IMR-90 (cell line): Measurements from ENCODE around the gene CDCA4. TPM values are rescaled to one million over a fixed set of nuclear protein-coding genes. Genes with fewer than 3 reads are reported as not detected.

ENCODE experiments used
- ATAC-seq: fragments of 200-7000 bp; cut with Tn5 transposase; 2 replicates; pipeline ENCODE4 v1.9.1; 2020; ENCODE audit warnings: low read depth, mild to moderate bottlenecking, moderate library complexity
- BruUV-seq: library from RNA; stranded (reverse); fragments of 400-500 nt; replicated peaks from 2 replicates; lab custom pipeline; 2021; lab: Mats Ljungman, UMichigan
- CTCF ChIA-PET: fragments of 300-600 bp; formaldehyde crosslinking; extraction: SDS; loops from one replicate; lab custom pipeline; 2021; ENCODE audit warnings: antibody characterized with exemption; lab: Yijun Ruan, JAX
- POLR2A ChIA-PET: fragments of 300-600 bp; sonication (Branson Sonifier 250); formaldehyde crosslinking; loops from one replicate; lab custom pipeline; 2022; ENCODE audit warnings: antibody characterized with exemption; ENCODE audit not compliant: unreplicated experiment; lab: Charles Lee
- DNase-seq: peaks from one replicate; pipeline ENCODE4 v3.0.0; 2013
- H2AFZ ChIP-seq: replicated peaks from 2 replicates; pipeline ENCODE3; 2013; ENCODE audit warnings: low read length, mild to moderate bottlenecking; ENCODE audit not compliant: poor library complexity
- H2AK5ac ChIP-seq: 2 replicates; pipeline ENCODE4 v1.6.1; 2013; ENCODE audit warnings: low read depth, low read length, inconsistent platforms
- H2AK9ac ChIP-seq: replicated peaks from 2 replicates; pipeline ENCODE3; 2013; ENCODE audit warnings: mild to moderate bottlenecking, low read depth, low read length, moderate library complexity; ENCODE audit not compliant: poor library complexity
- H2BK120ac ChIP-seq: 2 replicates; pipeline ENCODE4 v1.6.1; 2013; ENCODE audit warnings: low read depth, low read length, inconsistent platforms
- H2BK15ac ChIP-seq: 3 replicates; pipeline ENCODE4 v1.6.1; 2013; ENCODE audit warnings: low read depth, low read length, inconsistent platforms
- H2BK20ac ChIP-seq: 2 replicates; pipeline ENCODE4 v1.6.1; 2013; ENCODE audit warnings: low read depth, mild to moderate bottlenecking, inconsistent platforms, low read length, moderate library complexity
- H2BK5ac ChIP-seq: 2 replicates; pipeline ENCODE4 v1.6.1; 2013; ENCODE audit warnings: mild to moderate bottlenecking, low read depth, low read length, inconsistent platforms; ENCODE audit not compliant: poor library complexity, severe bottlenecking
- H3K14ac ChIP-seq: replicated peaks from 2 replicates; pipeline ENCODE4 v1.6.1; 2013; ENCODE audit warnings: low read depth, low read length, inconsistent platforms
- H3K18ac ChIP-seq: 2 replicates; pipeline ENCODE4 v1.6.1; 2013; ENCODE audit warnings: low read depth, low read length, control low read depth
- H3K23ac ChIP-seq: 2 replicates; pipeline ENCODE4 v1.6.1; 2013; ENCODE audit warnings: low read depth, low read length, inconsistent platforms
- H3K27ac ChIP-seq: 2 replicates; pipeline ENCODE4 v1.5.1; 2013; ENCODE audit warnings: mild to moderate bottlenecking, control low read depth, low read length; ENCODE audit not compliant: insufficient read depth
- H3K27me3 ChIP-seq: 2 replicates; pipeline ENCODE4 v1.6.1; 2013; ENCODE audit warnings: low read length; ENCODE audit not compliant: control insufficient read depth, insufficient read depth
- H3K36me3 ChIP-seq: 2 replicates; pipeline ENCODE4 v1.6.1; 2013; ENCODE audit warnings: low read length, mixed read lengths; ENCODE audit not compliant: control insufficient read depth, insufficient read depth
- H3K4ac ChIP-seq: 2 replicates; pipeline ENCODE4 v1.6.1; 2013; ENCODE audit warnings: low read depth, low read length, inconsistent platforms
- H3K4me1 ChIP-seq: 2 replicates; pipeline ENCODE4 v1.6.1; 2013; ENCODE audit warnings: low read length, mixed read lengths; ENCODE audit not compliant: control insufficient read depth, insufficient read depth
- H3K4me2 ChIP-seq: 2 replicates; pipeline ENCODE4 v1.6.1; 2013; ENCODE audit warnings: low read depth, mild to moderate bottlenecking, control low read depth, low read length, moderate library complexity
- H3K4me3 ChIP-seq: 2 replicates; pipeline ENCODE4 v1.5.1; 2013; ENCODE audit warnings: low read depth, mild to moderate bottlenecking, control low read depth, low read length, moderate library complexity; ENCODE audit not compliant: insufficient read depth
- H3K56ac ChIP-seq: 2 replicates; pipeline ENCODE4 v1.6.1; 2013; ENCODE audit warnings: low read length, inconsistent platforms; ENCODE audit not compliant: insufficient read depth; ENCODE audit errors: extremely low read depth
- H3K79me1 ChIP-seq, 2 experiments: 2 replicates each; pipeline ENCODE4 v1.6.1; 2013; ENCODE audit warnings: low read length in 2 of 2, inconsistent platforms in 1 of 2, low read depth in 1 of 2
- H3K9ac ChIP-seq: 2 replicates; pipeline ENCODE4 v1.6.1; 2013; ENCODE audit warnings: low read depth, low read length, control low read depth
- H3K9me1 ChIP-seq: 2 replicates; pipeline ENCODE4 v1.6.1; 2013; ENCODE audit warnings: low read length, inconsistent platforms; ENCODE audit not compliant: insufficient read depth
- H3K9me3 ChIP-seq: 2 replicates; pipeline ENCODE4 v1.6.1; 2013; ENCODE audit warnings: low read length; ENCODE audit not compliant: control insufficient read depth, insufficient read depth
- H4K20me1 ChIP-seq: 2 replicates; pipeline ENCODE4 v1.6.1; 2013; ENCODE audit warnings: low read length, inconsistent platforms; ENCODE audit not compliant: insufficient read depth
- H4K5ac ChIP-seq: 2 replicates; pipeline ENCODE4 v1.6.1; 2013; ENCODE audit warnings: mild to moderate bottlenecking, low read depth, low read length, control low read depth
- H4K8ac ChIP-seq, 2 experiments: 2 replicates each; pipeline ENCODE4 v1.6.1; 2013; ENCODE audit warnings: low read depth in 2 of 2, low read length in 2 of 2, control low read depth in 1 of 2, inconsistent platforms in 1 of 2
- H4K91ac ChIP-seq: 2 replicates; pipeline ENCODE4 v1.6.1; 2013; ENCODE audit warnings: low read depth, low read length, inconsistent platforms; ENCODE audit not compliant: insufficient read depth
- BHLHE40 ChIP-seq: fragments of 150-350 bp; IDR thresholded peaks from 2 replicates; pipeline ENCODE4 v1.6.1; 2016; ENCODE audit warnings: mild to moderate bottlenecking, low read depth, low read length
- CEBPB ChIP-seq: IDR thresholded peaks from 2 replicates; pipeline ENCODE4 v1.6.1; 2012; ENCODE audit warnings: low read depth, low read length, improper control_type of control experiment
- CHD1 ChIP-seq: IDR thresholded peaks from 2 replicates; pipeline ENCODE4 v1.6.1; 2012; ENCODE audit warnings: low read depth, low read length, improper control_type of control experiment
- CTCF ChIP-seq: conservative IDR thresholded peaks from 2 replicates; pipeline ENCODE4 v1.5.1; 2012; ENCODE audit warnings: mild to moderate bottlenecking, low read depth, low read length, improper control_type of control experiment
- FOS ChIP-seq: fragments of 150-350 bp; IDR thresholded peaks from 2 replicates; pipeline ENCODE4 v1.6.1; 2016; ENCODE audit warnings: low read depth, low read length
- MAFK ChIP-seq: IDR thresholded peaks from 2 replicates; pipeline ENCODE4 v1.6.1; 2012; ENCODE audit warnings: low read depth, low read length, improper control_type of control experiment
- MAZ ChIP-seq: IDR thresholded peaks from 2 replicates; pipeline ENCODE4 v1.6.1; 2012; ENCODE audit warnings: low read depth, mild to moderate bottlenecking, low read length, improper control_type of control experiment, moderate library complexity, borderline replicate concordance
- MXI1 ChIP-seq: IDR thresholded peaks from 2 replicates; pipeline ENCODE4 v1.6.1; 2012; ENCODE audit warnings: low read depth, mild to moderate bottlenecking, low read length, moderate library complexity, borderline replicate concordance
- NFE2L2 ChIP-seq: fragments of 150-350 bp; IDR thresholded peaks from 2 replicates; pipeline ENCODE4 v1.6.1; 2016; ENCODE audit warnings: low read depth, mild to moderate bottlenecking, low read length
- POLR2A ChIP-seq: IDR thresholded peaks from 2 replicates; pipeline ENCODE4 v1.6.1; 2012; ENCODE audit warnings: mild to moderate bottlenecking, low read depth, low read length
- RAD21 ChIP-seq: IDR thresholded peaks from 2 replicates; pipeline ENCODE4 v1.6.1; 2012; ENCODE audit warnings: low read length, improper control_type of control experiment
- RCOR1 ChIP-seq: IDR thresholded peaks from 2 replicates; pipeline ENCODE4 v1.6.1; 2012; ENCODE audit warnings: mild to moderate bottlenecking, low read length, improper control_type of control experiment; ENCODE audit not compliant: insufficient replicate concordance
- RFX5 ChIP-seq: IDR thresholded peaks from 2 replicates; pipeline ENCODE4 v1.8.0; 2012; ENCODE audit warnings: low read depth, mild to moderate bottlenecking, low read length, moderate library complexity
- SMC3 ChIP-seq: fragments of 150-350 bp; IDR thresholded peaks from 2 replicates; pipeline ENCODE4 v1.6.1; 2016; ENCODE audit warnings: low read depth, mild to moderate bottlenecking, antibody characterized with exemption, low read length, moderate library complexity
- WGBS, 2 experiments: methylation state at CpG; one replicate each; pipeline versions ENCODE4 v1.1.5 to v1.1.7; 2013; ENCODE audit warnings: missing lambda C conversion rate in 2 of 2; ENCODE audit not compliant: insufficient read length in 1 of 2; ENCODE audit errors: extremely low coverage in 2 of 2; 5-methylcytosine and 5-hydroxymethylcytosine counted together
- dilution Hi-C: fragments of 300-500 bp; cut with HindIII; formaldehyde crosslinking; loops from one replicate; pipeline ENCODE4 v1.14.3; 2018; ENCODE audit warnings: low sequenced_read_pairs; ENCODE audit not compliant: unreplicated experiment
- in situ Hi-C: fragments of 300-500 bp; cut with MboI; formaldehyde crosslinking; loops from 3 replicates; pipeline ENCODE4 v1.14.3; 2019; ENCODE audit warnings: low sequenced_read_pairs, inconsistent platforms, mixed read lengths
- intact Hi-C: fragments of 100-400 bp; cut with micrococcal nuclease; formaldehyde crosslinking; loops from 2 replicates; pipeline ENCODE4 v1.10.0; 2022
- polyA plus RNA-seq, 3 experiments: library from polyadenylated mRNA; depleted of rRNA; stranded (reverse); fragments of >200 nt; gene quantifications; 2 replicates each; pipeline ENCODE4 v1.2.3, GENCODE V29; 2012; ENCODE audit warnings: low replicate concordance in 1 of 3
- total RNA-seq: library from RNA; depleted of rRNA; stranded (reverse); fragments of >200 nt; gene quantifications from 2 replicates; pipeline ENCODE4 v1.2.3, GENCODE V29; 2012

The CDCA4 gene
- total and polyA plus RNA-seq, 2 of the 4 experiments (the other 2 are of a cell fraction): 17.7 to 18.6 TPM

GRCh38 chr14:105039458-105040205 is 18.7 kb upstream of the CDCA4 start:
- no peak for DNase-seq
- Histone ChIP-seq H3K36me3 (no peaks in the 10 kb centered on the region), H3K9ac (no peak overlapping the region), H3K79me1 (no peaks in the 10 kb centered on the region), H3K23ac (no peak overlapping the region), H2BK15ac (no peak overlapping the region), H3K27ac (no peak overlapping the region), H3K4me3 (no peak overlapping the region), H4K91ac (no peak overlapping the region), H4K20me1 (no peaks in the 10 kb centered on the region), H4K8ac (no peak overlapping the region), H3K14ac (no peak overlapping the region; the same call in 1 of the 2 replicates), H3K56ac (no peak overlapping the region), H3K4me1 (no peaks in the 10 kb centered on the region), H3K18ac (no peak overlapping the region), H3K9me3 (no peaks in the 10 kb centered on the region; the same call in 1 of the 2 replicates), H3K4ac (no peak overlapping the region), H3K4me2 (no peak overlapping the region), H2AK5ac (no peak overlapping the region), H3K9me1 (no peaks in the 10 kb centered on the region), H2BK5ac (no peak overlapping the region), H2AFZ (no peak overlapping the region), H3K27me3 (peaks cover 8% of the 10 kb centered on the region), H2AK9ac (no peak overlapping the region), H4K5ac (no peak overlapping the region), H2BK120ac (no peak overlapping the region), H2BK20ac (no peak overlapping the region)
- BruUV-seq: no TSS peak
- intact Hi-C loops (no loop called here), dilution Hi-C loops (no loop called here), in situ Hi-C loops (no loop called here)
- 100% methylated on average over 2 of the region's 14 CpGs; no CpG with 5 or more reads in 1 of the 2 experiments for WGBS, 2 experiments
- POLR2A ChIA-PET: no interaction called here
- TF ChIP-seq POLR2A: no peak
- TF ChIP-seq CHD1: no peak
- no peak for TF ChIP-seq RCOR1
- TF ChIP-seq RAD21: no peak
- no peak for TF ChIP-seq MXI1
- TF ChIP-seq NFE2L2: no peak
- TF ChIP-seq CEBPB: no peak
- TF ChIP-seq MAFK: no peak
- TF ChIP-seq MAZ: no peak
- no peak for TF ChIP-seq RFX5
- no peak for TF ChIP-seq CTCF
- no peak for TF ChIP-seq SMC3
- TF ChIP-seq FOS: no peak
- no peak for TF ChIP-seq BHLHE40
- CTCF ChIA-PET: no interaction called here
- ATAC-seq: no peak
